ENCODE results near the gene EXOC6. TPM values are rescaled to one million over a fixed set of nuclear protein-coding genes. Genes with fewer than 3 reads are reported as not detected.

Gene EXOC6
- total and polyA plus RNA-seq, 2 donors from 2014 or later, result 9.5 to 17.0 TPM

GRCh38 chr10:92868036-92868435 lies 19.7 kb downstream of the EXOC6 start:
- DNase-seq (no peak), FAIRE-seq (no peak)
- no peaks in the 10 kb centered on the region for H3K4me1 ChIP-seq (ENCODE audit: control insufficient read depth in 2 of 3, insufficient read depth in 2 of 3, low read depth in 1 of 3, low read length in 3 of 3)
- H3K9ac ChIP-seq (ENCODE audit: low read length in 3 of 3), result no peak overlapping the region
- no peaks in the 10 kb centered on the region for H3K27me3 ChIP-seq (ENCODE audit: control insufficient read depth, insufficient read depth, low read length)
- no peak for TF ChIP-seq CTCF (IDR thresholded peaks at IDR 0.05; ENCODE audit: borderline replicate concordance, extremely low read depth, insufficient read depth)
- no peak overlapping the region for H3K4me3 ChIP-seq (ENCODE audit: low read length in 3 of 3)
- intact Hi-C loops (cut with DNase I), result no loop called here
- H3K9me3 ChIP-seq (ENCODE audit: control insufficient read depth in 2 of 3, insufficient read depth in 1 of 3, low read length in 3 of 3), result no peaks in the 10 kb centered on the region
- H3K27ac ChIP-seq (ENCODE audit: low read depth in 2 of 2, low read length in 2 of 2), result no peak overlapping the region
- no peaks in the 10 kb centered on the region for H3K36me3 ChIP-seq (ENCODE audit: control insufficient read depth in 2 of 3, insufficient read depth in 3 of 3, low read length in 3 of 3)

GRCh38 chr10:92868557-92868956 lies 20.2 kb downstream of the EXOC6 start:
- FAIRE-seq, result no peak
- H3K9ac ChIP-seq (ENCODE audit: low read length in 3 of 3), result no peak overlapping the region
- intact Hi-C loops (cut with DNase I), result no loop called here
- H3K27me3 ChIP-seq (ENCODE audit: control insufficient read depth, insufficient read depth, low read length), result no peaks in the 10 kb centered on the region
- H3K4me1 ChIP-seq (ENCODE audit: control insufficient read depth in 2 of 3, insufficient read depth in 2 of 3, low read depth in 1 of 3, low read length in 3 of 3), result no peaks in the 10 kb centered on the region
- H3K36me3 ChIP-seq (ENCODE audit: control insufficient read depth in 2 of 3, insufficient read depth in 3 of 3, low read length in 3 of 3), result no peaks in the 10 kb centered on the region
- H3K9me3 ChIP-seq (ENCODE audit: control insufficient read depth in 2 of 3, insufficient read depth in 1 of 3, low read length in 3 of 3), result no peaks in the 10 kb centered on the region
- no peak for DNase-seq
- no peak overlapping the region for H3K4me3 ChIP-seq (ENCODE audit: low read length in 3 of 3)
- no peak overlapping the region for H3K27ac ChIP-seq (ENCODE audit: low read depth in 2 of 2, low read length in 2 of 2)
- no peak for TF ChIP-seq CTCF (IDR thresholded peaks at IDR 0.05; ENCODE audit: borderline replicate concordance, extremely low read depth, insufficient read depth)

GRCh38 chr10:92873029-92873428 lies 24.7 kb downstream of the EXOC6 start:
- no peaks in the 10 kb centered on the region for H3K9me3 ChIP-seq (ENCODE audit: control insufficient read depth in 2 of 3, insufficient read depth in 1 of 3, low read length in 3 of 3)
- no peak overlapping the region for H3K27ac ChIP-seq (ENCODE audit: low read depth in 2 of 2, low read length in 2 of 2)
- no peaks in the 10 kb centered on the region for H3K4me1 ChIP-seq (ENCODE audit: control insufficient read depth in 2 of 3, insufficient read depth in 2 of 3, low read depth in 1 of 3, low read length in 3 of 3)
- no peaks in the 10 kb centered on the region for H3K36me3 ChIP-seq (ENCODE audit: control insufficient read depth in 2 of 3, insufficient read depth in 3 of 3, low read length in 3 of 3)
- H3K9ac ChIP-seq (ENCODE audit: low read length in 3 of 3), result no peak overlapping the region
- H3K27me3 ChIP-seq (ENCODE audit: control insufficient read depth, insufficient read depth, low read length), result no peaks in the 10 kb centered on the region
- TF ChIP-seq CTCF (IDR thresholded peaks at IDR 0.05; ENCODE audit: borderline replicate concordance, extremely low read depth, insufficient read depth), result no peak
- DNase-seq, result no peak
- intact Hi-C loops (cut with DNase I), result no loop called here
- no peak for FAIRE-seq
- no peak overlapping the region for H3K4me3 ChIP-seq (ENCODE audit: low read length in 3 of 3)

GRCh38 chr10:92876509-92877036 lies 28.3 kb downstream of the EXOC6 start:
- no peak for TF ChIP-seq CTCF (IDR thresholded peaks at IDR 0.05; ENCODE audit: borderline replicate concordance, extremely low read depth, insufficient read depth)
- no peak for DNase-seq
- no peaks in the 10 kb centered on the region for H3K36me3 ChIP-seq (ENCODE audit: control insufficient read depth in 2 of 3, insufficient read depth in 3 of 3, low read length in 3 of 3)
- no peaks in the 10 kb centered on the region for H3K4me1 ChIP-seq (ENCODE audit: control insufficient read depth in 2 of 3, insufficient read depth in 2 of 3, low read depth in 1 of 3, low read length in 3 of 3)
- no peak overlapping the region for H3K27ac ChIP-seq (ENCODE audit: low read depth in 2 of 2, low read length in 2 of 2)
- H3K9me3 ChIP-seq (ENCODE audit: control insufficient read depth in 2 of 3, insufficient read depth in 1 of 3, low read length in 3 of 3), result no peaks in the 10 kb centered on the region
- H3K9ac ChIP-seq (ENCODE audit: low read length in 3 of 3), result no peak overlapping the region
- no peak for FAIRE-seq
- intact Hi-C loops (cut with DNase I), result no loop called here
- no peak overlapping the region for H3K4me3 ChIP-seq (ENCODE audit: low read length in 3 of 3)
- no peaks in the 10 kb centered on the region for H3K27me3 ChIP-seq (ENCODE audit: control insufficient read depth, insufficient read depth, low read length)

Measured in kidney (tissue), 14 donors.